ENCODE results near the gene TECR.
A peak's percentile ranks its signal among the peaks of the same experiment; 100 is the strongest.
"Not testable (repeated sequence)": the region's sequence is repeated elsewhere in the genome, so short reads cannot be mapped to it uniquely, and the experiment has no call there.

The TECR gene

DNA sequence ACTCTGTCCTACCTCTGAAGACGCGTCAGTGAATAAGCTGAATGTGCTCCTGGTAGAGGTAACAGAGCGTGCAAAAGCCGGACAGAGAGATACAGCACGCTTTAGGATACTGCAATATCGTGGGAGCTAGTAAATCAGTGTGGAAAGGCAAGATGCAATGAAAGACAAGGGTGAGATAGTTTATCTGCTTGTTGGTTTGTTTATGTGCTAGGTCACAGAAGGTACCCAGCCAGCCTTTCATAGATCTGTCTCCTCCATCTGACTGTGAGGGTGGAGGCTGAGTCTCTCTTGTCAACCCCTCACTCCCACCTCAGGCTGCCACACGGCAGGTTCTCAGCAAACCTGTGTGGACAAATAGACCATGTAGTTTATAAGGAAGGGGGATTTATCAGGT, 32.6 kb upstream of the TECR start:
- H3K9me3 Mint-ChIP-seq: no peaks in the 10 kb centered on the region
- peaks cover 31% of the 10 kb centered on the region for H3K4me1 Mint-ChIP-seq
- no peak overlapping the region for H3K27ac Mint-ChIP-seq (ENCODE audit: low read depth)
- peak overlapping the region; percentile 82 for H3K4me3 Mint-ChIP-seq
- H3K36me3 Mint-ChIP-seq (ENCODE audit: insufficient read depth): peaks cover 11% of the 10 kb centered on the region
- H3K27me3 Mint-ChIP-seq: no peaks in the 10 kb centered on the region
- DNase-seq (ENCODE audit: low spot score in 2 of 2) (no peak), ATAC-seq (replicated peaks; ENCODE audit: extremely low read depth, poor library complexity, severe bottlenecking) (no peak)

DNA sequence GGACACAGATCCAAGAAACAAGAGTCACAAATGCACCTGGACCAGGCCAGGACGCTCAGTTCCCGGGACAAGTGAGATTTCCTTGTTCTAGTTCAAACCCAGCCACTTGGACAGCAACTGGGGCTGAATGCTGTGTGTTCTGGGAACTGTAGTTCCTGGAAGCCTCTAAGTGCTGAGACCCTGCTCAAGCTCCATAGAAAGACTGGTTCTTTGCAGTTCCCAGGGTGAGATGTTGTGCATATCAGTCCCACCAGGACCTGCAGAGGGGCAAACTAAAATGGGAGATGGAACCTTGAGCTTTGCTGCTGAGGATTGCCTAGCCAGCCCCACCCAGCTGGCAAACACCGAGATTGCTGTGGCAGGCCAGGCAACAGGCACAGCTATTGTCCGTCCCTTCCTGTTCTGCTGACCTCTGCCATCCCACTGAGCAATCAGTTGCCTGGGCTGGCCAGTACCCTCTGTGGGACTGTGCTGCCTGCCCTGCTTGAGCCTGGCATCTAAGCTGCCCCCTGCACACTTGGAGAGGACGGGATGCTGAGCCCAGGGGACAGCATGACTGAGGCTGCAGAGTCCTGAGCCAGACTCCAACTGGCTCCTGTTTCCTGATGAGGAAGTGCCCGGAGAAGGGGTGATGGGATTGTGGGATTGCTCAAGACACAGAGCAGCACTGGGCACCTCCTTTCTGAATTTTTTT, 32.0 kb upstream of the TECR start:
- no peak for ATAC-seq (replicated peaks; ENCODE audit: extremely low read depth, poor library complexity, severe bottlenecking)
- no peak overlapping the region for H3K27ac Mint-ChIP-seq (ENCODE audit: low read depth)

DNA sequence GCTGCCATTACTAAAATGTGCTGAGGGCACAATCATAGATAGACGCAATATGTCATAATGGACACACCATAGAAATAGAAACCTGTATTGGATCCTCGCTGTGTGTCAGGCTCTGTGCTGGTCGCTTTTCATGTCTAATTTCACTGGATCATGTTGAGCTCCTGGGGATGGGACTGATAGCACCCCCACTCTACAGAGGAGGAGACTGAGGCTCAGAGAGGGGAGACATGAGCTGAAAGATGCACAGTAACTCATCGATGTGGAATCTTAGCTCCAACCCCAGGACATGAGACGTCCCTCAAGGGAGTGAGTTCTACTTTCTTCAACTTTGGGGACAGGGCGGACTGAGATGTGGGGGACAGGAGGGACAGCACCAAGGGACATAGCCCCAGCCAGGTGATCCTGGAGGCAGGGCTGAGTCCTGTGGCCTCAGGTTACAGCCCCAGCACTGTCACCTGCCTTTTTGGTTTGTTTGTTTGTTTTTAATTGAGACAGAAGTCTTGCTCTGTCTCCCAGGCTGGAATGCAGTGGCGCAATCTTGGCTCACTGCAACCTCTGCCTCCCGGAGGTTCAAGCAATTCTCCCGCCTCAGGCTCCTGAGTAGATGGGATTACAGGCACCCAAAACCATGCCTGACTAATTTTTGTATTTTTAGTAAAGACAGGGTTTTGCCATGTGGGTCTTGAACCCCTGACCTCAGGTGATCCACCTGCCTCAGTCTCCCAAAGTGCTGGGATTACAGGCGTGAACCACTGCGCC, 26.9 kb upstream of the TECR start:
- ATAC-seq (replicated peaks; ENCODE audit: extremely low read depth, poor library complexity, severe bottlenecking) (no peak), DNase-seq (ENCODE audit: low spot score in 2 of 2) (no peak)
- H3K27ac Mint-ChIP-seq (ENCODE audit: low read depth): no peak overlapping the region
- peaks cover 30% of the 10 kb centered on the region for H3K4me1 Mint-ChIP-seq
- H3K36me3 Mint-ChIP-seq (ENCODE audit: insufficient read depth): peaks cover 12% of the 10 kb centered on the region
- no peaks in the 10 kb centered on the region for H3K27me3 Mint-ChIP-seq
- H3K4me3 Mint-ChIP-seq: no peak overlapping the region
- H3K9me3 Mint-ChIP-seq: no peaks in the 10 kb centered on the region

More for the DNA sequence above, 32.0 kb upstream of the TECR start:
- Mint-ChIP-seq H3K4me1 (peaks cover 31% of the 10 kb centered on the region), H3K27me3 (no peaks in the 10 kb centered on the region), H3K9me3 (no peaks in the 10 kb centered on the region), H3K4me3 (peak overlapping the region; percentile 82), H3K36me3 (ENCODE audit: insufficient read depth) (peaks cover 7% of the 10 kb centered on the region)
- no peak for DNase-seq (ENCODE audit: low spot score in 2 of 2)

DNA sequence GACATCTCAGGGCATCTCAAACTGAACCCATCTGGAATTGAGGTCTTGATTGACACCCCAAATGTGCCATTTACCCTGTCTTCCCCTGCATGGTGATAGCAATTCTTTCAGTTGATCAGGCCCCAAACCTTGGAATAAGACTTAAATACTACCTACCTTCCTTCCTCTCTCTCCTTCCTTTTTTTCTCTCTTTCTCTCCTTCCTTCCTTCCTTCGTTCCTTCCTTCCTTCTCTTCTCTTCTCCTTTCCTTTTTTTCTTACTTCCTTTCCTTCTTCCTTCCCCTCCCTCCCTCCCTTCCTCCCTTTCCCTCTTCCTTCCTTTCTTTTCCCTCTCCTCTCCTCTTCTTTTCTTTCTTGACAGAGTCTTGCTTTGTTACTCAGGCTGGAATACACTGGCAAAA, 26.1 kb upstream of the TECR start:
- DNase-seq (ENCODE audit: low spot score in 2 of 2) (no peak), ATAC-seq (replicated peaks; ENCODE audit: extremely low read depth, poor library complexity, severe bottlenecking) (no peak)
- H3K4me1 Mint-ChIP-seq: peaks cover 35% of the 10 kb centered on the region
- no peaks in the 10 kb centered on the region for H3K9me3 Mint-ChIP-seq
- H3K4me3 Mint-ChIP-seq: no peak overlapping the region
- no peaks in the 10 kb centered on the region for H3K27me3 Mint-ChIP-seq
- peaks cover 12% of the 10 kb centered on the region for H3K36me3 Mint-ChIP-seq (ENCODE audit: insufficient read depth)
- H3K27ac Mint-ChIP-seq (ENCODE audit: low read depth): peak overlapping the region; percentile 74

DNA sequence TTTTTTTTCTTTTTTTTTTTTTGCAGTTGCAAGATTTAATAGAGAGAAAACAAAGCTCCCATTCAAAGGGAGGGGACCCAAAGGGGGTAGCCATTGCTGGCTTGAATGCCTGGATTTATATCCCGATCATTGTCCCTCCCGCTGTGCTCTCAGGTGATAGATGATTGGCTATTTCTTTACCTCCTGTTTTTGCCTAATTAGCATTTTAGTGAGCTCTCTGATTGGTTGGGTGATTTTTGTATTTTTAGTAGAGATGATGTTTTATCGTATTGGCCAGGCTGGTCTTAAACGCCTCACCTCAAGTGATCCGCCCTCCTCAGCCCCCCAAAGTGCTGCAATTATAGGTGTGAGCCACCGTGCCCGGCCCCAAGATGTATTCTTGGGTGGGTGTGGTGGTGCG, 24.8 kb upstream of the TECR start:
- H3K9me3 Mint-ChIP-seq; H3K27ac Mint-ChIP-seq (ENCODE audit: low read depth); H3K27me3 Mint-ChIP-seq; DNase-seq (ENCODE audit: low spot score in 2 of 2); ATAC-seq (replicated peaks; ENCODE audit: extremely low read depth, poor library complexity, severe bottlenecking); H3K4me3 Mint-ChIP-seq: not testable (repeated sequence)
- Mint-ChIP-seq H3K36me3 (ENCODE audit: insufficient read depth) (peaks cover 16% of the 10 kb centered on the region), H3K4me1 (peaks cover 35% of the 10 kb centered on the region)

DNA sequence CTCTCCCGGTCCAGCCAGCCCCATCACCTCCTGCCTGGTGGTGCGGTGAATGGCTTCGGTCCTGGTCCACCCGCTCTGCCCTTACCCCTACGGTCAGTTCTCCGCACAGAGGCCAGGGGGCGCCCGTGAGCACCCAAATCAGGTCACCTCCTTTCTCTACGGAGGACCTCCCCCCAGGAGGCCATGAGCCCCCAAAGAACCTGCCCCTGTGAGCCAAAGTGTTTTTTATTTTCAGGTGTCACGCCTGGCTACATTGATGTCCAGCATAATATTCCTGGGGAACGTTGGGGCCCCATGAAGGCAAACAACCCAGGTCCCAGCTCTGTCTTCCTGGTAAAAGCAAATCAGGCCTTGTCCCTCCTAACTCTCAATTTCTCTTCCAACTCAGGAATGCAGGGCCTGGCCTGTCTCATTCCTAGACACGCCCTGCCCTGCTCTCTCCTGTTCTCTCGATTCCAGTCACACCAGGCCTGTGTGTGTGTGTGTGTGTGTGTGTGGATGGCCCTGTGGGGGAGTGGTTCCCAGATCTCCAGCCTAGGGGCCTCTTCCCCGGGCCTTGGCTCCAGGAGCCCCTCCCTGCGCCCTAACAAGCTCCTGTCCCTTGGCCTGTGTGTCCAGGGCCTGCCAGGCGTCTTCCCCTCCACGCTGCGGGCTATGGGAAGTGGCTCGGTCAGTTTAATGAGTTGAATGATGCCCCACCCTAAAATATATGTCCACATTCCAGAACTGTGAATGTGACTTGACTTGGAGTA, 23.7 kb upstream of the TECR start:
- H3K36me3 Mint-ChIP-seq (ENCODE audit: insufficient read depth): peaks cover 19% of the 10 kb centered on the region
- no peak for ATAC-seq (replicated peaks; ENCODE audit: extremely low read depth, poor library complexity, severe bottlenecking)
- H3K4me1 Mint-ChIP-seq: peaks cover 35% of the 10 kb centered on the region
- H3K4me3 Mint-ChIP-seq: peak overlapping the region; percentile 59
- peak; percentile 58 to 68 for DNase-seq (ENCODE audit: low spot score in 2 of 2)
- no peaks in the 10 kb centered on the region for H3K27me3 Mint-ChIP-seq
- peak overlapping the region; percentile 94 for H3K27ac Mint-ChIP-seq (ENCODE audit: low read depth)
- no peaks in the 10 kb centered on the region for H3K9me3 Mint-ChIP-seq

DNA sequence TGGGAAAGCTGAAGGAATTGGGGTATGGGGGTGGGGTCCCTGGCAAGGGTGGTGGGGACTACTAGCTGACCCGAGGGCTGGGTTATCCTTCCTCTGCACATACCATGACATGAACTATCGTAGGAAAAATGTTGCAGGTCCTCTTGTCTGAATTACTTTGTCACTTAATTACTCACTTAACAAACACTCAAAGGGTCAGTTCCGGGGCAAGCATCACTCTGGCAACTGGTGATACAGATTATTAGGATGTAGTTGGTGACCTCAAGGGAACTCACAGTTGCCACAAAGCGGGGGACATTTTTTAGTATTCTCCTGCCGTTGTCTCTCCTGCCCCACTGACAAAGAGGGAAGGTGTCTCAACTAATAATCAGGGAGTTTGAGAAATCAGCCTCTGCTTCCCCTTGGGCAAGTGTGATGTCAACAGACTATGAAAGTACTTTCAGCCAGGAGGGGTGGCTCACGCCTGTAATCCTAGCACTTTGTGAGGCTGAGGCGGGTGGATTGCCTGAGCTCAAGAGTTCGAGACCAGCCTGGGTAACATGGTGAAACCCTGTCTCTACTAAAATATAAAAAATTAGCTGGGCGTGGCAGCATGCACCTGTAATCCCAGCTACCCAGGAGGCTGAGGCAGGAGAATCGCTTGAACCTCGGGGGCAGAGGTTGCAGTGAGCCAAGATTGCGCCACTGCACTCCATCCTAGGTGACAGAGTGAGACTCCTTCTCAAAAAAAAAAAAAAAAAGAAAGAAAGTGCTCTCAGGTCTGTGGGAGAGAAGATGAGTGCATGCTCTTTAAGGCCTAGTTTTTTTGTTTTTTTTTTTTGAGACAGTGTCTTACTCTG, 21.5 kb upstream of the TECR start:
- Mint-ChIP-seq H3K4me1 (peaks cover 41% of the 10 kb centered on the region), H3K9me3 (no peaks in the 10 kb centered on the region), H3K36me3 (ENCODE audit: insufficient read depth) (peaks cover 29% of the 10 kb centered on the region), H3K27me3 (no peaks in the 10 kb centered on the region), H3K27ac (ENCODE audit: low read depth) (peak overlapping the region; percentile 94), H3K4me3 (peak overlapping the region; percentile 59)
- DNase-seq (ENCODE audit: low spot score in 2 of 2): no peak
- ATAC-seq (replicated peaks; ENCODE audit: extremely low read depth, poor library complexity, severe bottlenecking): no peak

DNA sequence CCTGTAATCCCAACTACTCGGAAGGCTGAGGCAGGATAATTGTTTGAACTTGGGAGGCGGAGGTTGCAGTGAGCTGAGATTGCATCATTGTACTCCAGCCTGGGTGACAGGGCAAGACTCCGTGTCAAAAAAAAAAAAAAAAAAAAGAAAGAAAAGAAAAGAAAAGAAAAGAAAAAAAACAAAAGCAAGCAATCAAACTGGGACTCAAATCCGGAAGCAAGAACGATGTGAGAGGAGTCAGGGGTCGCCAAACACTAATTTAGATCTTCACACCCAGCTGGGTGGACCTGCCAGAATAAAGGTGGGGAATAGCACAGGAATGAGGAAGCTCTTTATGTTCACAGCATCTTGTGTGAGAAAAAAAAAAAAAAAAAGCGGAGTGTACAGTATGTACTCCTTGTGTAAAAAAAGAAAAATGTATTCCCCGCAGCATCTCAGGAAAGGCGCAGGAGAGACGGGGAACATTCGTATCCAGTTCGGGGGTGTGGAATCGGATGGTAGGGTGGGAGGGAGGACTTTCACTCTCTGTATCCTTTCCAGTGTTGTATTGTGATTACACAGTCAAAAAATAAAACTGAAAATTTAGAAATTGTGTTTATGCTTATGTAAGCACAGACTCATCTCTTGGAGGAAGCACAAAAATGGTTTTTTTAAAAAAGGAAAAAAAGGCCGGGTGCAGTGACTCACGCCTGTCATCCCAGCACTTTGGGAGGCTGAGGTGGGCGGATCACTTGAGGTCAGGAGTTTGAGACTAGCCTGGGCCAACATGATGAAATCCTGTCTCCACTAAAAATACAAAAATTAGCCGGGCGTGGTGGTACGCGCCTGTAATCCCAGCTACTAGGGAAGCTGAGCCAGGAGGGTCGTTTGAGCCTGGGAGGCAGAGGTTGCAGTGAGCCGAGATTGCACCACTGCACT, 18.8 kb upstream of the TECR start:
- no peaks in the 10 kb centered on the region for H3K27me3 Mint-ChIP-seq
- no peak overlapping the region for H3K4me3 Mint-ChIP-seq
- peak overlapping the region; percentile 22 for H3K27ac Mint-ChIP-seq (ENCODE audit: low read depth)
- DNase-seq (ENCODE audit: low spot score in 2 of 2): no peak
- peaks cover 46% of the 10 kb centered on the region for H3K4me1 Mint-ChIP-seq
- no peak for ATAC-seq (replicated peaks; ENCODE audit: extremely low read depth, poor library complexity, severe bottlenecking)
- H3K9me3 Mint-ChIP-seq: no peaks in the 10 kb centered on the region
- peaks cover 53% of the 10 kb centered on the region for H3K36me3 Mint-ChIP-seq (ENCODE audit: insufficient read depth)

DNA sequence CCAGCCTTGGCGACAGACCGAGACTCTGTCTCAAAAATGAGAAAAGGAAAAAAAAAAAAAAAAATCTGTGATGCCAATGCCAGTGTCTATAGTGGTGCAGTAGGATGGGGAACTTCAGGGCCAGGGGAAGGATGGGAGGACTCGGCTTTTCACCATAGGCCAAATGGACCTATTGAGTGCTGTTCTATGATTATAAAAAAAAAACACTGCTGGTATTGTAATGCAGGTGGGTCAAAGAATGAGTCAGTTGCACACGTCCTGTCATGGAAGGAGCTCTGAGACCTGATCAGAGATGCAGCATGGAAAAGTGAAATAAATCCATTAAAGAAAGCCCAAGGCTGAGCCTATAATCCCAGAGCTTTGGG, 18.2 kb upstream of the TECR start:
- Mint-ChIP-seq H3K4me1 (peaks cover 46% of the 10 kb centered on the region), H3K9me3 (no peaks in the 10 kb centered on the region), H3K4me3 (no peak overlapping the region), H3K27me3 (no peaks in the 10 kb centered on the region), H3K27ac (ENCODE audit: low read depth) (peak overlapping the region; percentile 22), H3K36me3 (ENCODE audit: insufficient read depth) (peaks cover 60% of the 10 kb centered on the region)
- no peak for DNase-seq (ENCODE audit: low spot score in 2 of 2)
- no peak for ATAC-seq (replicated peaks; ENCODE audit: extremely low read depth, poor library complexity, severe bottlenecking)

DNA sequence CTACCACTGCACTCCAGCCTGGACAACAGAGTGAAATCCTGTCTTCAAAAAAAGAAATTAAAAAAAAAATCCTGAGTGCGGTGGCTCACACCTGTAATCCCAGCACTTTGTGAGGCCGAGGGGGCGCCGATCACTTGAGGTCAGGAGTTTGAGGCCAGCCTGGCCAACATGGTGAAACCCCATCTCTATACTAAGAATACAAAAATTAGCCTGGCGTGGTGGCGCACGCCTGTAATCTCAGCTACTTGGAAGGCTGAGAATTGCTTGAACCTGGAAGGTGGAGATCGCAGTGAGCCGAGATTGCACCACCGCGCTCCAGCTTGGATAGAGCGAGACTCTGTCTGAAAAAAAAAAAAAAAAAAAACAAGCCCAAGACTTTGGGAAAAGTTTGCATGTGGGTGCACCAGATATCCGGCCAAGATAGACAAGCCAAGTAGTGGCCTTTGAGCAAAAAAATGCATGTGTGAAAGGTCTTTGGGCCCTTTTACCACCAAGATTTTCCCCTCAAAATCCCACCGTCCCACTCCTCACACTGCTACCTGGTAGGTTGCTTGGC, 16.9 kb upstream of the TECR start:
- Mint-ChIP-seq H3K4me1 (peaks cover 44% of the 10 kb centered on the region), H3K4me3 (no peak overlapping the region), H3K36me3 (ENCODE audit: insufficient read depth) (peaks cover 61% of the 10 kb centered on the region), H3K27ac (ENCODE audit: low read depth) (no peak overlapping the region), H3K27me3 (no peaks in the 10 kb centered on the region), H3K9me3 (no peaks in the 10 kb centered on the region)
- no peak for ATAC-seq (replicated peaks; ENCODE audit: extremely low read depth, poor library complexity, severe bottlenecking)
- no peak for DNase-seq (ENCODE audit: low spot score in 2 of 2)

DNA sequence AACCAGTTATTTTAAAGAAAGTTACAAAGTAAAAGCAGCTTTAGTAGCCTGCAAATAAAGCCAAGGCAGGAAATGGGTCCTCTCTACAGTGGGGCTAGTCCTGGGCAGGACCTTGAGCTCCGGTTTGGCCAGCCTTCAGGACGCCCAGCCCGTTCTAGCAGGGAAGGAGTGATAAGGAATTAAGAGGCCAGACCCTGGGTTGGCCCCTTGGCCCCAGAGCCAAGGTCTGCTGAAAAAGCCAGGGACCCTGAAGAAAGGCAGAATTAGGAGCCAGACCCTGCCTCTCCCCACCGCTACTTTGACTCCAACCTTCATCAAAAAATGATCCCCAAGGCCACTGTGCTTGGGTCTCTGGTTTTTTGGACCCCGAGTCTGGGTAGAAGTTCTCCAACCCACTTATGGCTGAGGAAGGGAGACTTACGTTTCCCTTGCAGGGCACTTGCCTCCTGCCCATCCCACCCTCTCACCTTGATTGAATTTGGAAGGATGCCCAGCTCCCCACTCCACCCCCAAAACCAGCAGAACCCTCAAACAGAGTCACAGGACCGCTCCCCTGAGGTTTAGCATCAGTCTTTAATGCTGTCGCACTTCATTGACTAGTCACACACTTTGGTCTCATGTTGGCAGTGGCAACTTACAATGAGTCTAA, 15.1 kb upstream of the TECR start:
- no peak for ATAC-seq (replicated peaks; ENCODE audit: extremely low read depth, poor library complexity, severe bottlenecking)
- no peak for DNase-seq (ENCODE audit: low spot score in 2 of 2)
- H3K36me3 Mint-ChIP-seq (ENCODE audit: insufficient read depth): peaks cover 73% of the 10 kb centered on the region
- H3K4me1 Mint-ChIP-seq: peaks cover 46% of the 10 kb centered on the region
- no peaks in the 10 kb centered on the region for H3K9me3 Mint-ChIP-seq
- H3K27me3 Mint-ChIP-seq: no peaks in the 10 kb centered on the region
- peak overlapping the region; percentile 94 for H3K4me3 Mint-ChIP-seq
- H3K27ac Mint-ChIP-seq (ENCODE audit: low read depth): peak overlapping the region; percentile 100
